PC-3 (cell line): Measurements from ENCODE around the gene ZNHIT1.

Experiments
- EZH2phosphoT487 ChIP-seq: fragments of 300-600 bp; sonication (generic); IDR thresholded peaks from 2 replicates; pipeline ENCODE4 v1.6.1; 2018; ENCODE audit warnings: mild to moderate bottlenecking, antibody characterized with exemption, low read length, borderline replicate concordance
- TF ChIP-seq, protein P1 (sequence below): fragments of 300-600 bp; sonication (generic); conservative IDR thresholded peaks from 2 replicates; pipeline ENCODE4 v1.5.1; 2017; ENCODE audit warnings: antibody characterized with exemption, low read depth, mild to moderate bottlenecking, low read length

DNA sequence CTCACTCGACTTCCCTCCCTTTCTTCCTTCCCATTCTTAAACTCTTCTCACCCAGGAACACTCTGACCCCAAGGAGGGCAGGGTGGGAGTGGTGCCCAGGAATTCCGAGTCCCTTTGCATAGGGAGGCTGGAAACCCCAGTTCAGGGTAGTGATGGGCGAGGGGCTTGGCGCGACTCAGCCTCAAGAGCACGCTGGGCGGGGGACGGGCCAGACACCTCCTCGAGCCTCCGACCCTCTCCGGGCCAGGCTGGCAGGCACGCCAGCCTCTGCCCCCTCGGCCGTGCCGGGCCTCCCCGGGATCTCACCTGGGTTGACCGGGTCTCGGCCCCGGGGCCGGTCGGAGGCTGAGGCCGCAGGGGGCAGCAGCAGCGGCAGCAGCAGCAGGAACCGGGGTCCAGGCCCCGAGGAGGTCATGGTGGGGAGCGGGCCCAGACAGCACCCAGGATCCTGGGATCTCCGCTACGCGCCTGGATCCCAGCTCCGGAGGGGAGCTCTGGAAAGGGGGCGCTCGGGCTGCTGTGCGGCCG lies 1.0 kb upstream of the ZNHIT1 start:
- TF ChIP-seq, protein P1, sequence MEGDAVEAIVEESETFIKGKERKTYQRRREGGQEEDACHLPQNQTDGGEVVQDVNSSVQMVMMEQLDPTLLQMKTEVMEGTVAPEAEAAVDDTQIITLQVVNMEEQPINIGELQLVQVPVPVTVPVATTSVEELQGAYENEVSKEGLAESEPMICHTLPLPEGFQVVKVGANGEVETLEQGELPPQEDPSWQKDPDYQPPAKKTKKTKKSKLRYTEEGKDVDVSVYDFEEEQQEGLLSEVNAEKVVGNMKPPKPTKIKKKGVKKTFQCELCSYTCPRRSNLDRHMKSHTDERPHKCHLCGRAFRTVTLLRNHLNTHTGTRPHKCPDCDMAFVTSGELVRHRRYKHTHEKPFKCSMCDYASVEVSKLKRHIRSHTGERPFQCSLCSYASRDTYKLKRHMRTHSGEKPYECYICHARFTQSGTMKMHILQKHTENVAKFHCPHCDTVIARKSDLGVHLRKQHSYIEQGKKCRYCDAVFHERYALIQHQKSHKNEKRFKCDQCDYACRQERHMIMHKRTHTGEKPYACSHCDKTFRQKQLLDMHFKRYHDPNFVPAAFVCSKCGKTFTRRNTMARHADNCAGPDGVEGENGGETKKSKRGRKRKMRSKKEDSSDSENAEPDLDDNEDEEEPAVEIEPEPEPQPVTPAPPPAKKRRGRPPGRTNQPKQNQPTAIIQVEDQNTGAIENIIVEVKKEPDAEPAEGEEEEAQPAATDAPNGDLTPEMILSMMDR, result no peak; the same call in 1 of the 2 replicates
- no peak for TF ChIP-seq EZH2phosphoT487
